Motor neuron (in vitro differentiated cells): ENCODE measurements around the gene HBZ. TPM values are rescaled to one million over a fixed set of nuclear protein-coding genes. Genes with fewer than 3 reads are reported as not detected.
"Not testable (repeated sequence)": the region's sequence is repeated elsewhere in the genome, so short reads cannot be mapped to it uniquely, and the experiment has no call there.

Experiments
- ATAC-seq, 8 experiments: fragments of 200-7000 bp; cut with Tn5 transposase; replicated peaks in 6 of 8; 2 replicates each; pipeline ENCODE4 v1.8.0; 2021; ENCODE audit warnings: mild to moderate bottlenecking in 8 of 8, moderate library complexity in 8 of 8
- H3K27ac ChIP-seq, 2 donors: fragments of 250-450 bp; sonication (Bioruptor Pico); 2 replicates each; pipeline ENCODE4 v1.9.0; 2021; ENCODE audit warnings: antibody characterized with exemption in 2 of 2, mild to moderate bottlenecking in 2 of 2, moderate library complexity in 1 of 2
- H3K4me1 ChIP-seq, 2 donors: fragments of 250-450 bp; sonication (Bioruptor Pico); replicated peaks in 1 of 2; 2 replicates each; pipeline ENCODE4 v1.6.1; 2021; ENCODE audit warnings: antibody characterized with exemption in 2 of 2, mild to moderate bottlenecking in 2 of 2, moderate library complexity in 1 of 2
- H3K4me3 ChIP-seq, 5 donors: fragments of 250-450 bp; sonication (Bioruptor Pico); 2 replicates each; pipeline ENCODE4 v1.9.0; 2021; ENCODE audit warnings: antibody characterized with exemption in 5 of 5, mild to moderate bottlenecking in 5 of 5, moderate library complexity in 4 of 5
- WGBS, 10 experiments: fragments of 450-650 bp; shearing (Covaris generic); methylation state at CpG; one replicate each; pipeline ENCODE4 v1.0.0; 2022; 5-methylcytosine and 5-hydroxymethylcytosine counted together
- in situ Hi-C, 9 experiments: fragments of 400-800 bp; cut with MboI; loops; one replicate each; pipeline ENCODE4 v1.15.0; 2021; ENCODE audit warnings: low sequenced_read_pairs in 9 of 9, low pct_unique_long_range_greater_than_20kb in 2 of 9; ENCODE audit not compliant: unreplicated experiment in 9 of 9
- total RNA-seq, 8 experiments: library from RNA; unstranded; fragments of 300-600 nt; gene quantifications; 2 replicates each; pipeline versions ENCODE4 v1.2.3 to v1.2.4, GENCODE V29; 2022

Gene HBZ
- total RNA-seq, 8 experiments from 2014 or later: not detected

DNA sequence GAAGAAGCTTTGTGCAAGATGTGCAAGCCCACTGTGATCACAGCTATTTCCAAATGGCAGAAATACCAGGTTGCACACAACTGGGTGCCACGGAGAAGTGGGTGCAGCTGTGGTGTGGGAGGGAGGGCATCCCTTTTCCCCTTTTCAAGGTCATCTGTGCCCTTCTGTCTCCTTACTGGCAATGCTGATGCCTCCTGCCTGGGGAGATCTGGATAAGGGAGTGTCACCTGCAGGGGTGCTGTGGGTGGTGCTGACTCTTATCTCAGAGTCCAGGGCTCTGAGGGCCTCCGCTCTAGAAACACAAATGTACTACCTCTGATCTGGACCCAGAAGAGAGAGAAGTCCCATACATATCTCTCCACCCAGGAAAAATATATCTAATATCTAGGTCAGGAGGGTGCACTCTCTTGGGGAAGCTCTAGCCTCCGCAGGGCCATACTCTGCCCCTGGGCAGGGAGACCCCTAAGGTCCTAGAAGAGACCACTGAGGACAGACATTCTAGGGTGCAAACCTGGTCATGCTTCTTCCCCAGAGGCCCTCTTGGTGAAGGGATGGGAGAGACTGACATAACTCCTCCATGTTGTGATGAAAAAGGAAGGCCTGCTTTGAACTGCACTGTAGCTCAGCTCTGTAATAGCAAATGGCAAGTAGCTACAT is 32.5 kb upstream of the HBZ start:
- no peak overlapping the region for H3K27ac ChIP-seq
- WGBS, 10 experiments: 80 to 100% (median 100%) methylated on average over 1 to 2 of the region's 3 CpGs; no CpG with 5 or more reads in 4 of the 10 experiments

DNA sequence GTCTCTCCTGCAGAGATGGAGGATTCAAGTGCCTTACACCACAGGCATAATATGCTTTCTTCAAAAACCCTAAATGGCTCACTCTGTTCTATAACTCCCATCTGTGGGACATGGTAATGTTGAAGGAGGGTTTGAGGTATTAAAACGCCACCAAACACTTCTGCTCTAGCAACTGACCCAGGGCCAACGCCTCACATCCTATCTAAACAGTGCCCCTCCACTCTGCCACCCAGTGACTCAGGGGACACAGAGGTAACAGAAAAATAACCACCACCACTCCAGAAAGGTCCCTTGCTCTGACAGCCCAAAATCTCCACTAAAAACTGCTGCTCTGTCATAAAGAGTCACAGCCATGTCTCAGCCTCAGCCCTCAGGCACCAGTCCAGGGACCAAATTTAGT is 31.7 kb upstream of the HBZ start:
- no peak overlapping the region for H3K4me3 ChIP-seq
- no peaks in the 10 kb centered on the region for H3K4me1 ChIP-seq
- ATAC-seq: no peak
- in situ Hi-C loops: no loop called here
- WGBS, 10 experiments: 80 to 100% (median 95%) methylated on average over 1 to 2 of the region's 2 CpGs; no CpG with 5 or more reads in 7 of the 10 experiments
- H3K27ac ChIP-seq: no peak overlapping the region

More for the DNA sequence above, 32.5 kb upstream of the HBZ start:
- no peaks in the 10 kb centered on the region for H3K4me1 ChIP-seq
- H3K4me3 ChIP-seq: no peak overlapping the region
- ATAC-seq: no peak
- in situ Hi-C loops: no loop called here

DNA sequence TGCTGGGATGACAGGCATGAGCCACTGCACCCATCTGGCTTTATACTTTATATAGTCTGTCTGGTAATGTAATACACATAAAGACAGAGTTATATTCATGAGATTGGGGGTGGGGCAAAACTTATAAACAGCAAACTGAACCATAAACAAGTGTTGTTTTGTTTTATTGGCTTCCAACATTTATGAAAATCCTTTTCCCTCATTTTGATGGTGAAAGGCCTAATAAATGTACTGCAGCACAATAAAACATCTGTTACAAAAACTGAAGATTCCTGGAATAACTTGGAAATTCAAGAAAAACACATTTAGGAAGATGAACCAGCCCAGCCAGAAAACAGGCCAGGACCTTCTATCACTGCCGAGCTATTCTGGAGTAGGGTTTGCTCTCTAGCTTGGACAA is 30.1 kb upstream of the HBZ start:
- no peak for ATAC-seq
- Histone ChIP-seq H3K4me3 (no peak overlapping the region), H3K4me1 (no peaks in the 10 kb centered on the region), H3K27ac (no peak overlapping the region)
- in situ Hi-C loops: no loop called here
- WGBS, 10 experiments: 100% methylated on average over 1 of the region's 1 CpG; no CpG with 5 or more reads in 5 of the 10 experiments

DNA sequence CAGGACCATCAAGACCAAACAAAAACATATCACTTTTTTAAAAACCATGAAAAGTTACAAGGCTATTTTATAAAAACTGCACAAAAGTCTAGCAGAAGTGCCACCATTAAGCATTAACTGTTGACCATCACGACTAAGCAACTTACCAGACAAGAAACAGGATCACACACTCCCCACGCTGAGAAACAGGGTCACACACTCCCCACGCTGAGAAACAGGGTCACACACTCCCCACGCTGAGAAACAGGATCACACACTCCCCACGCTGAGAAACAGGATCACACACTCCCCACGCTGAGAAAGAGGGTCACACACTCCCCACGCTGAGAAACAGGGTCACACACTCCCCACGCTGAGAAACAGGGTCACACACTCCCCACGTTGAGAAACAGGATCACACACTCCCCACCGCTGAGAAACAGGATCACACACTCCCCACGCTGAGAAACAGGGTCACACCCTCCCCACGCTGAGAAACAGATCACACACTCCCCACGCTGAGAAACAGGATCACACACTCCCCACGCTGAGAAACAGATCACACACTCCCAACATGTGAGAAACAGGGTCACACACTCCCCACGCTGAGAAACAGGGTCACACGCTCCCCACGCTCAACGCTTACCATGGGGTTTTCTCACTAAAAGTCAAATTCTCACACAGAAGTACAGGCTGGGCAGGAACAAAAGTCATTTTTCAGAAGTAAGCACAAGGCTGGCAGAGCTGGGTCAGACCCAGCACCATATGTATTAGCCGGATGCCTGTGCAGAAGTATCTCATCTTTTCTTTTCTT is 28.7 kb upstream of the HBZ start:
- ATAC-seq, H3K4me3 ChIP-seq, H3K27ac ChIP-seq, in situ Hi-C loops, H3K4me1 ChIP-seq: not testable (repeated sequence)
- 57 to 100% (median 84%) methylated on average over 1 to 9 of the region's 19 CpGs; no CpG with 5 or more reads in 3 of the 10 experiments for WGBS, 10 experiments

DNA sequence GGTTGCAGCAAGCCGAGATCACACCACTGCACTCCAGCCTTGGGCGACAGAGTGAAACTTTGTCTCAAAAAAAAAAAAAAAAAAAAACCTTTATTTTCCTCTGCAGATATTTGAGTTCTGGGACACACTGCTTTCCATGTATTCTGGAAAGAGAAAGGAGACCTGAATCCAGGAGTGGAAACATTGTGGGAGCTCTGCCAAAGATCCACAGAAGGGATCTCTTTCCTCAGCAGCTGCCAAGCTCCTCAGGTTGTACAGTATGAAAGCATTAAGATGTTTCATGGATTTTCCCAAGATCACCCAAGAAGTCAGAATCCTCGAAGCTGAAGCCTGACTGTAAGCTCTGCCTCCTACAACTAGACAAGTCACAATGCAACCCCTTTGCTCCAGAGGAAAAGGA is 27.4 kb upstream of the HBZ start:
- Histone ChIP-seq H3K27ac (no peak overlapping the region), H3K4me3 (no peak overlapping the region), H3K4me1 (no peaks in the 10 kb centered on the region)
- 40 to 90% (median 80%) methylated on average over 1 to 2 of the region's 3 CpGs; no CpG with 5 or more reads in 3 of the 10 experiments for WGBS, 10 experiments
- ATAC-seq: no peak
- in situ Hi-C loops: no loop called here

DNA sequence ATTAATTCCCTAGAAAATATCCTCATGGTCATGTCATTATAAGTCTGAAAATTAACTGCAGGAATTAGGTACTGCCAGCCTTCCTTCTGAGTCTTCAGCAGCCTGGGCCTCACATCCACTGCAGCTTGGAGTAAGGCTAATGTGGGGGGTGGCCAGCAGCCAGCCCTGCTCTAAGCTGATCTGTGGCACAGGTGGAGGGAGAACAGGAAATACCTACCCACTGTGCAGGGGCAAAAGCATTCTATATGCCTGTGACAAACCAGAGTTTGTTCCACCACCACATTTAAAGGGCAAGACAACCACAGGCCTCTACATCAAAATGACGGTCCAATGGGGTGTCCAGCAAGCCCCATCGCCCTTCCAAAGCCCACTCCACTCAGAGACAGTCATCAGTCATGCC is 23.4 kb upstream of the HBZ start:
- no peak for ATAC-seq
- WGBS, 10 experiments: 40 to 100% (median 100%) methylated on average over 1 of the region's 2 CpGs; no CpG with 5 or more reads in 7 of the 10 experiments
- in situ Hi-C loops: no loop called here
- Histone ChIP-seq H3K27ac (no peak overlapping the region), H3K4me1 (no peaks in the 10 kb centered on the region), H3K4me3 (no peak overlapping the region)

DNA sequence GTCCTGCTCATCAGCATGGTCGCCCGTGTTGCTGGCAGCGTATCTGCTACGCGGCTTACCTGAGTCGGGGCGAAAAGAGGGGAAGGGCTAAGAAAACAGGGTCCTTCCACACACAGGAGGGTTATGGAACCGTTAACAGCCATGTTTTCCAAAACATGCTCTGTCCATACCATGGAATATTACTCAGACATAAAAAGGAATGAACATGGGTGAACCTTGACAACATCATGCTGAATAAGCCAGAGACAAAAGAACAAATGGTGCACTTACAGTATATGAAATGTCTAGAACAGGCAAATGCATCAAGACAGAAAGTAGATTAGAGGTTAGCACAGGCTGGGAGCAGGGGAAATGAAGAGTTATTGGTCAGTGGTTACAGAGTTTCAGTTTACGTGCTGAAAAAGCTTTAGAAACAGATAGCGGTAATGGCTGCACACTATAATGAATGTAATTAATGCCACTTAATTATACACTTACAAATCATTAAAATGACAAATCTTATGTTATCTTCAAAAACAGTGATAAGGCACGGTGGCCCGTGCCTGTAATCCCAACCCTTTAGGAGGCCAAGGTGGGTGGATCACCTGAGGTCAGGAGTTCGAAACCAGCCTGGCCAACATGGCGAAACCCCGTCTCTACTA is 21.8 kb upstream of the HBZ start:
- Histone ChIP-seq H3K4me3 (no peak overlapping the region), H3K4me1 (no peaks in the 10 kb centered on the region), H3K27ac (no peak overlapping the region)
- in situ Hi-C loops: no loop called here
- WGBS, 10 experiments: 93 to 100% (median 97%) methylated on average over 5 to 11 of the region's 15 CpGs; no CpG with 5 or more reads in 1 of the 10 experiments
- ATAC-seq: no peak

DNA sequence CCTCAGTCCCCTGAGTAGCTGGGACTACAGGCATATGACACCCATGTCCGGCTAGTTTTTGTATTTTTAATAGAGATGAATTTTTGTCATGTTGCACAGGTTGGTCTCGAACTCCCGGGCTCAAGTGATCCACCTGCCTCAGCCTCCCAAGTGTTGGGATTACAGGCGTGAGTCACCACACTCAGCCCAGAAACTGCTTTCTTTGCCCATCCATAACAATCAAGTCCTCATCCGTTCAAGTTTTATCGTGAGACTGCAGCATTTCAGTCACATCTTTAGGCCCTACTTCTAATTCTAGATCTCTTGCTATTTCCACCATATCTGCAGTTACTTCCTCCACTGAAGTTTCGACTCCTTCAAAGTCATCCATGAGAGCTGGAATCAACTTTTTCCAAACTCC is 20.3 kb upstream of the HBZ start:
- no peak for ATAC-seq
- no peak overlapping the region for H3K27ac ChIP-seq
- 96 to 100% (median 100%) methylated on average over 1 to 5 of the region's 7 CpGs; no CpG with 5 or more reads in 2 of the 10 experiments for WGBS, 10 experiments
- in situ Hi-C loops: no loop called here
- H3K4me3 ChIP-seq: no peak overlapping the region
- no peaks in the 10 kb centered on the region for H3K4me1 ChIP-seq

DNA sequence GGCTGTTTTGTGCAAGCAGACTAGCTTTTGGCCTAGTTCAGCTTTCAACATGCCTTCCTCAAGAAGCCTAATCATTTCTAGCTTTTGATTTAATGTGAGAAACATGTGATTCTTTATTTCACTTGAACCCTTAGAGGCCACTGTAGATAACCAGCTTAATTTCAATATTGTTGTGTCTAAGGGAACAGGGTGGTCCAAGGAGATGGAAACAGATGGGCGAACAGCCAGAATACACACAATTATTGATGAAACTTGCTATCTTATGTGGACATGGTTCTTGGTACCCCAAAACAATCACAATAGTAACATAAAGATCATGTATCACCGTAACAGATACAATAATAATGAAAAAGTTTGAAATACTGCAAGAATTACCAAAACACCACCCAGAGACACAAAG is 18.7 kb upstream of the HBZ start:
- peaks cover 0 to 2% of the 10 kb centered on the region in 2 donors for H3K4me1 ChIP-seq
- WGBS, 10 experiments: 88 to 100% (median 100%) methylated on average over 1 to 2 of the region's 2 CpGs; no CpG with 5 or more reads in 2 of the 10 experiments
- no peak for ATAC-seq
- in situ Hi-C loops: no loop called here
- H3K27ac ChIP-seq: no peak overlapping the region
- no peak overlapping the region for H3K4me3 ChIP-seq

DNA sequence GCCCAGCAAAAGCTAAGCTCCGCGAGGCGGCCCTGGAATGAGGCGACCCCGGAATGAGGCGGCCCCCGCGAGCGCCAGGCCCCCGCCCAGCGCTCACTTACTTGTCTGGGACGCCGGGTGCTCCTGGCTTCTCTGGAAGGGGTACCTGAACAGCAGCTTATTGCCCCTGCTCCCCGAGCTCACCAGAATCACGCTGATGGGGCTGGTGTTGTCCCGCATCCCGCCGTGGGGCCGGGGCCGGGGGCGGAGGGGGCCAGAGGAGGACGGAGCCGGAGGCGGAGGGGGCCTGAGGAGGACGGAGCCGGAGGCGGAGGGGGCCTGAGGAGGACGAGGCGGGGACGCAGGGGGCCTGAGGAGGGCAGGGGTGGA is 14.4 kb upstream of the HBZ start:
- Histone ChIP-seq H3K27ac (peak overlapping the region; percentile 80 to 88), H3K4me3 (peak overlapping the region; percentile 51 to 64 (median 52)), H3K4me1 (peaks cover 0 to 5% of the 10 kb centered on the region in 2 donors)
- in situ Hi-C loops: no loop called here
- 0 to 7% (median 7%) methylated on average over 2 to 8 of the region's 30 CpGs; no CpG with 5 or more reads in 7 of the 10 experiments for WGBS, 10 experiments
- ATAC-seq: peak; percentile 13 to 82 (median 76)

DNA sequence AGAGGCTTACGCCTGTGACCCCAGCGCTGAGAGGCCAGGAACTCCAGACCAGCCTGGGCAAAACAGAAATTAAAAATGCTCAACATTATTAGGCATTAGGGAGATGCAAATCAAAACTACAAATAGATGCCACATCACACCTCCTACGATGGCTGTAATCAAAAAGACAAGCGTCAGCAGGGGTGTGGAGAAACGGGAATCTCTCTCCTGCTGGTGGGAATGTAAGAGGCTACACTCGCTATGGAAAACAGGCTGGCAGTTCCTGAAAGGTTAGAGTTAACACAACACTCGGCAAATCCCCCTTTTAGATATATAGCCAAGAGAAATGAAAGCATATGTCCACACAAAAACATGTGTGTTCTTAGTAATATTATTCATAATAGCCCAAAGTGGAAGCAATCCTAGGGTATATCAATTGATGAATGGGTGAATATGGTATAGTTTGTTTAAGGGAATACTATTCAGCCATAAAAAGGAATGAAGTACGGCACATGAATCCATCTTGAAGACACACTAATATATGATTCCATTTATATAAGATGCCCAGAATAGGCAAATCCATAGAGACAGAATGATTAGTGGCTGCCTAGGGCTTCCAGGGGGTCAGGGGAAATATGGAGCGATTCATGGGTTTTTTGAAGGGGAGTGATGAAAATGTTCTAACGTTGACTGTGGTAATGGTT is 12.1 kb upstream of the HBZ start:
- Histone ChIP-seq H3K4me3 (no peak overlapping the region), H3K27ac (no peak overlapping the region), H3K4me1 (peaks cover 0 to 5% of the 10 kb centered on the region in 2 donors)
- ATAC-seq: no peak
- in situ Hi-C loops: no loop called here
- 49 to 100% (median 63%) methylated on average over 2 to 9 of the region's 10 CpGs for WGBS, 10 experiments

DNA sequence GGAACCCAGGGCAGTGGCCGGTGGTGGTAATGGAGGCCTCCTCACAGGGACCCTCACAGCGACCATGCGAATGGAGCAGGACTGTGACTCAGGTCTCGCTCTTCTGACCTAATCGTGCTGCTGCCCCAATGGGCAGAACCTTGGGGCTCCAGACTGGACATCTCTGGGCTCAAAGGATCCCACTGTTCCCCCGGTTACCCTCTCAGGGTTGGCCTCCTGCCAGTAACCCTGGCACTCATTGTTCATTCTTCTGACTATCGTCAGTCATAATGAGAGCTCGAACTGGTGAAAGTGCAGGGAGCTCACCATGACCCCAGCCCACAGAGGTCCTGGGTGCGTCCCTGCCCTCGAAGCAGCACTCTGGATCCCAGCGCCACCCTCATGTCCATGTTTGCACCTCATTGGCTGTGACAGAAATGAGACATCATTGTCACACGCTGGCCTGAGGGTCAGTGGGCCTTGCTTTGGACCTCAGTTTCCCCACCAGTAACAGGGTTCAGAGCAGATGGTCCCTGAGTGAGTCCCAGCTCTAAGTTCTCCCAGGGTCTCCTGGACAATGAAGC is 10.0 kb upstream of the HBZ start:
- ATAC-seq: no peak
- in situ Hi-C loops: no loop called here
- peaks cover 0 to 4% of the 10 kb centered on the region in 2 donors for H3K4me1 ChIP-seq
- H3K4me3 ChIP-seq: no peak overlapping the region
- 53 to 90% (median 76%) methylated on average over 1 to 5 of the region's 12 CpGs; no CpG with 5 or more reads in 3 of the 10 experiments for WGBS, 10 experiments
- H3K27ac ChIP-seq: no peak overlapping the region
